OCI-LY7 (cell line): ENCODE measurements around the gene APOA4.

Source experiments
- CTCF ChIP-seq: fragments of 200-600 bp; sonication (generic); conservative IDR thresholded peaks from 2 replicates; pipeline ENCODE4 v1.5.1; 2014; ENCODE audit warnings: mild to moderate bottlenecking, antibody characterized with exemption, low read length, moderate library complexity, mixed read lengths
- EZH2phosphoT487 ChIP-seq: fragments of 200-600 bp; sonication (generic); IDR thresholded peaks from 2 replicates; pipeline ENCODE4 v1.6.1; 2018; ENCODE audit warnings: low read depth, borderline replicate concordance, mild to moderate bottlenecking, mixed run types, antibody characterized with exemption, low read length, moderate library complexity, mixed read lengths

GRCh38 chr11:116833491-116833815 lies 10.3 kb upstream of the APOA4 start:
- no peak for TF ChIP-seq CTCF
- no peak for TF ChIP-seq EZH2phosphoT487
